Naive thymus-derived CD4-positive, alpha-beta T cell (primary cell): ENCODE data around the gene C2orf15. TPM values are rescaled to one million over a fixed set of nuclear protein-coding genes. Genes with fewer than 3 reads are reported as not detected.
"Not testable (repeated sequence)": the region's sequence is repeated elsewhere in the genome, so short reads cannot be mapped to it uniquely, and the experiment has no call there.

Source experiments
- ATAC-seq: fragments of 150-1000 bp; cut with Tn5 transposase; 2 replicates; pipeline ENCODE4 v1.10.0; 2021; ENCODE audit warnings: mild to moderate bottlenecking, moderate library complexity
- CTCF ChIA-PET: fragments of 350-600 bp; sonication (Branson Sonifier 250); formaldehyde crosslinking; loops from one replicate; lab custom pipeline; 2021; ENCODE audit warnings: antibody characterized with exemption; lab: Charles Lee
- POLR2A ChIA-PET: fragments of 350-600 bp; sonication (Branson Sonifier 250); formaldehyde crosslinking; loops from one replicate; lab custom pipeline; 2021; ENCODE audit warnings: antibody characterized with exemption, inconsistent platforms; lab: Charles Lee
- DNase-seq, 9 donors: peaks; one replicate each; pipeline versions ENCODE4 v3.0.0 to v3.0.0-alpha.2; 2020 to 2022; ENCODE audit warnings: mixed read lengths in 1 of 9
- H3K27ac ChIP-seq: one replicate; pipeline ENCODE4 v1.7.0; 2013; ENCODE audit warnings: mild to moderate bottlenecking, low read depth, low read length, moderate library complexity
- H3K27me3 ChIP-seq, 2 donors: one replicate each; pipeline ENCODE4 v1.7.0; 2013; ENCODE audit warnings: low read length in 2 of 2, mild to moderate bottlenecking in 2 of 2, moderate library complexity in 2 of 2; ENCODE audit not compliant: control insufficient read depth in 2 of 2, insufficient read depth in 2 of 2
- H3K36me3 ChIP-seq, 3 experiments: 1 replicate in 2 of 3; 2 replicates in 1 of 3; pipeline ENCODE4 v1.7.0; 2013; ENCODE audit warnings: low read length in 3 of 3, mild to moderate bottlenecking in 3 of 3, moderate library complexity in 1 of 3; ENCODE audit not compliant: insufficient read depth in 3 of 3, control insufficient read depth in 2 of 3
- H3K4me1 ChIP-seq, 2 donors: one replicate each; pipeline ENCODE4 v1.7.0; 2013; ENCODE audit warnings: low read length in 2 of 2, mild to moderate bottlenecking in 2 of 2, moderate library complexity in 1 of 2; ENCODE audit not compliant: control insufficient read depth in 2 of 2, insufficient read depth in 2 of 2
- H3K4me3 ChIP-seq: 2 replicates; pipeline ENCODE4 v1.7.0; 2013; ENCODE audit warnings: mild to moderate bottlenecking, low read length
- H3K9me3 ChIP-seq, 3 experiments: 1 replicate in 2 of 3; 2 replicates in 1 of 3; pipeline ENCODE4 v1.7.0; 2013; ENCODE audit warnings: low read length in 3 of 3; ENCODE audit not compliant: control insufficient read depth in 2 of 3
- H3K27ac Mint-ChIP-seq, 9 donors: one replicate each; pipeline ENCODE4 v1.8.0; 2020 to 2022; ENCODE audit warnings: mixed read lengths in 9 of 9, mild to moderate bottlenecking in 8 of 9, moderate library complexity in 5 of 9, inconsistent platforms in 2 of 9
- H3K27me3 Mint-ChIP-seq, 5 donors: one replicate each; pipeline ENCODE4 v1.8.0; 2021 to 2022; ENCODE audit warnings: mixed read lengths in 5 of 5, mild to moderate bottlenecking in 1 of 5
- H3K36me3 Mint-ChIP-seq, 5 donors: one replicate each; pipeline ENCODE4 v1.8.0; 2020 to 2022; ENCODE audit warnings: mixed read lengths in 5 of 5, mild to moderate bottlenecking in 3 of 5, inconsistent platforms in 1 of 5
- H3K4me1 Mint-ChIP-seq, 7 donors: one replicate each; pipeline ENCODE4 v1.8.0; 2020 to 2022; ENCODE audit warnings: mixed read lengths in 7 of 7, mild to moderate bottlenecking in 3 of 7, inconsistent platforms in 1 of 7
- H3K4me3 Mint-ChIP-seq, 10 donors: one replicate each; pipeline ENCODE4 v1.8.0; 2020 to 2022; ENCODE audit warnings: mild to moderate bottlenecking in 10 of 10, mixed read lengths in 10 of 10, moderate library complexity in 6 of 10, inconsistent platforms in 2 of 10
- H3K9me3 Mint-ChIP-seq, 11 donors: one replicate each; pipeline ENCODE4 v1.8.0; 2020 to 2022; ENCODE audit warnings: mixed read lengths in 11 of 11, mild to moderate bottlenecking in 4 of 11, inconsistent platforms in 1 of 11, moderate library complexity in 1 of 11
- intact Hi-C, 2 donors: fragments of 100-400 bp; cut with micrococcal nuclease; formaldehyde crosslinking; loops; one replicate each; pipeline ENCODE4 v1.15.1; 2023
- polyA plus RNA-seq, 2 donors: library from polyadenylated mRNA; unstranded; fragments of 300-500 nt; fragmentation: Illumina TruSeq; gene quantifications; one replicate each; pipeline ENCODE4 v1.2.3, GENCODE V29; 2021
- total RNA-seq, 6 experiments: library from RNA in 5 of 6; stranded (reverse) in 5 of 6; gene quantifications; 1 replicate in 5 of 6; 2 replicates in 1 of 6; pipeline ENCODE4 v1.2.3 and lab custom pipeline; 2021 to 2026

C2orf15 gene
- total and polyA plus RNA-seq, 7 experiments from 2014 or later: 0.48 to 7.8 (median 3.3) TPM

GRCh38 chr2:99190548-99190947, 49.0 kb downstream of the C2orf15 start:
- ATAC-seq (no peak), DNase-seq (no peak)
- no peak overlapping the region for H3K27ac ChIP-seq
- POLR2A ChIA-PET: no interaction called here
- Mint-ChIP-seq H3K36me3 (peaks cover 16 to 46% (median 30%) of the 10 kb centered on the region in 5 donors), H3K4me1 (peaks cover 4 to 26% (median 15%) of the 10 kb centered on the region in 7 donors), H3K4me3 (no peak overlapping the region), H3K27ac (no peak overlapping the region), H3K27me3 (no peaks in the 10 kb centered on the region), H3K9me3 (peaks cover 0 to 1% (median 0%) of the 10 kb centered on the region in 11 donors)
- no peaks in the 10 kb centered on the region for H3K4me1 ChIP-seq
- H3K27me3 ChIP-seq: no peaks in the 10 kb centered on the region
- intact Hi-C loops: no loop called here
- H3K4me3 ChIP-seq: no peak overlapping the region
- CTCF ChIA-PET: no interaction called here
- peaks cover 0 to 55% (median 5%) of the 10 kb centered on the region in 3 experiments for H3K36me3 ChIP-seq
- no peaks in the 10 kb centered on the region for H3K9me3 ChIP-seq

DNA sequence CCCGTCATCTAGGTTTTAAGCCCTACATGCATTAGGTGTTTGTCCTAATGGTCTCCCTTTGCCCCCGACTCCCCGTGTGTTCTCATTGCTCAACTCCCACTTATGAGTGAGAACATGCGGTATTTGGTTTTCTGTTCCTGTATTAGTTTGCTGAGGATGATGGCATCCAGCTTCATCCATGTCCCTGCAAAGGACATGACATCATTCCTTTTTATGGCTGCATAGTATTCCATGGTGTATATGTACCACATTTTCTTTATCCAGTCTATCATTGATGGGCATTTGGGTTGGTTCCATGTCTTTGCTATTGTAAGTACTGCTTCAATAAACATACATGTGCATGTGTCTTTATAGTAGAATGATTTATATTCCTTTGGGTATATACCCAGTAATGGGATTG, 50.9 kb downstream of the C2orf15 start:
- intact Hi-C loops: not testable (repeated sequence)
- peaks cover 0 to 61% (median 12%) of the 10 kb centered on the region in 3 experiments for H3K36me3 ChIP-seq

GRCh38 chr2:99198103-99198841, 56.8 kb downstream of the C2orf15 start:
- Histone ChIP-seq H3K4me3 (no peak overlapping the region), H3K36me3 (peaks cover 0 to 27% (median 7%) of the 10 kb centered on the region in 3 experiments), H3K27me3 (no peaks in the 10 kb centered on the region), H3K4me1 (no peaks in the 10 kb centered on the region), H3K9me3 (no peaks in the 10 kb centered on the region), H3K27ac (no peak overlapping the region)
- Mint-ChIP-seq H3K36me3 (peaks cover 0 to 16% (median 6%) of the 10 kb centered on the region in 5 donors), H3K27ac (peak overlapping the region in 6 of 9 donors; percentile 16 to 81 (median 34)), H3K4me1 (peaks cover 0 to 3% (median 0%) of the 10 kb centered on the region in 7 donors), H3K4me3 (no peak overlapping the region), H3K9me3 (no peaks in the 10 kb centered on the region), H3K27me3 (no peaks in the 10 kb centered on the region)
- intact Hi-C loops: no loop called here
- ATAC-seq (no peak), DNase-seq (no peak)
- ChIA-PET CTCF (interaction anchor here (0.7 kb wide), 1 partner anchor 26 kb away, joined by 8 read pairs; no protein-coding TSS in a partner anchor), POLR2A (no interaction called here)

More for the DNA sequence above, 50.9 kb downstream of the C2orf15 start:
- peak overlapping the region in 2 of 9 donors; percentile 2 to 12 for H3K27ac Mint-ChIP-seq
- H3K4me3 ChIP-seq, ATAC-seq, H3K27me3 ChIP-seq, H3K9me3 Mint-ChIP-seq, H3K9me3 ChIP-seq, H3K4me1 ChIP-seq, DNase-seq, POLR2A ChIA-PET, H3K27me3 Mint-ChIP-seq, H3K27ac ChIP-seq, H3K4me3 Mint-ChIP-seq, CTCF ChIA-PET: not testable (repeated sequence)
- H3K36me3 Mint-ChIP-seq: peaks cover 16 to 45% (median 30%) of the 10 kb centered on the region in 5 donors
- peaks cover 0 to 17% (median 11%) of the 10 kb centered on the region in 7 donors for H3K4me1 Mint-ChIP-seq

DNA sequence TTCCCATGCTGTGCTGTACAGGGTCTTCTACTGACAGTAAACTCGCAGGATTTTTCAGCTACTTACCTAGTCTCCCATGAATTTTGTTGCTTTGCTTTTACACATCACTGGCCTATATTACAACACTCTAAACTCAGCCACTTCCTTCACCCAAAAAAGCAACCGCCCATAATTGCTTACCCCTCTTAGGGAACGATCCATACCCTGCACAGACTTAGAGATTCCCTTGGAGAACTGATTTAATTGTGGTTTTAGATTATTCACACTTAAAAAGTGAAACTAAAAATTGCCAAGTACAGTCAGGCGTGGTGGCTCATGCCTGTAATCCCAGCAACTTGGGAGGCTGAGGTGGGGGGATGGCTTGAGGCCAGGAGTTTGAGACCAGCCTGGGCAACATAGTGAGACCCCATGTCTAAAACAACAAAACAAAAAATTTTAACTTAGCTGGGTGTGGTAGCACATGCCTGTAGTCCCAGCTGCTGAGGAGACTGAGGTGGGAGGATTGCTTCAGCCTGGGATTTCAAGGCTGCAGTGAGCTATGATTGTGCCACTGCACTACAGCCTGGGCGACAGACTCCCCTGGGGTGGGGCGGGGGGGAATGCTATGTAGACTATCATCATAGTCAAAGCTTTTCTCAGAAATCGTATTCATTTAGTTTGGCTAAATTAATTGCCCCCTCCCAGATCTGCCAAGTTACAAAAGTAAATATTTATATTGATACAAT, 58.7 kb downstream of the C2orf15 start:
- CTCF ChIA-PET: no interaction called here
- Mint-ChIP-seq H3K27ac (peak overlapping the region in 7 of 9 donors; percentile 6 to 63 (median 43)), H3K9me3 (peaks cover 0 to 2% (median 0%) of the 10 kb centered on the region in 11 donors)

More for the DNA sequence above, 58.7 kb downstream of the C2orf15 start:
- Histone ChIP-seq H3K9me3 (no peaks in the 10 kb centered on the region), H3K4me1 (no peaks in the 10 kb centered on the region), H3K4me3 (no peak overlapping the region), H3K27ac (no peak overlapping the region), H3K36me3 (peaks cover 0 to 23% (median 7%) of the 10 kb centered on the region in 3 experiments), H3K27me3 (no peaks in the 10 kb centered on the region)
- H3K27me3 Mint-ChIP-seq: no peaks in the 10 kb centered on the region
- peaks cover 0 to 13% (median 2%) of the 10 kb centered on the region in 5 donors for H3K36me3 Mint-ChIP-seq
- DNase-seq: no peak
- intact Hi-C loops: no loop called here
- no peak for ATAC-seq
- peaks cover 0 to 3% (median 0%) of the 10 kb centered on the region in 7 donors for H3K4me1 Mint-ChIP-seq
- POLR2A ChIA-PET: interaction anchor here (1.0 kb wide), 1 partner anchor 20 kb away, joined by 3 read pairs; no protein-coding TSS in a partner anchor
- H3K4me3 Mint-ChIP-seq: no peak overlapping the region

Other genes with a start within 250 kb of the C2orf15 start
- gene CRACDL, start 205.5 kb upstream of the C2orf15 start, total RNA-seq: 1 to 10 TPM in 2 of 5 experiments, under 1 TPM in 3; 0.46 to 1.9 (median 0.79) TPM
- gene CRACDL, start 205.5 kb upstream of the C2orf15 start, polyA plus RNA-seq: under 1 TPM; 0.45 to 0.51 TPM
- gene TSGA10, start 13.2 kb downstream of the C2orf15 start, total RNA-seq: 10 to 100 TPM in 3 of 5 experiments, 1 to 10 TPM in 2; 3.5 to 31.7 (median 12.6) TPM
- 10 to 100 TPM; 18.6 to 29.5 TPM for gene TSGA10, start 13.2 kb downstream of the C2orf15 start, polyA plus RNA-seq
- gene LIPT1, start 13.3 kb downstream of the C2orf15 start, total RNA-seq: 10 to 100 TPM in 4 of 5 experiments, 1 to 10 TPM in 1; 7.7 to 24.1 (median 15.9) TPM
- 10 to 100 TPM; 21.2 to 28.6 TPM for gene LIPT1, start 13.3 kb downstream of the C2orf15 start, polyA plus RNA-seq
- 10 to 100 TPM; 26.8 to 80.5 (median 73.8) TPM for gene MITD1, start 39.4 kb downstream of the C2orf15 start, total RNA-seq
- 10 to 100 TPM; 44.6 to 52.2 TPM for gene MITD1, start 39.4 kb downstream of the C2orf15 start, polyA plus RNA-seq
- gene MRPL30, start 39.5 kb downstream of the C2orf15 start, total RNA-seq: 10 to 100 TPM; 16.1 to 26.0 (median 21.9) TPM
- 10 to 100 TPM; 19.3 to 20.5 TPM for gene MRPL30, start 39.5 kb downstream of the C2orf15 start, polyA plus RNA-seq
- not detected for gene LYG2, start 114.0 kb downstream of the C2orf15 start, total RNA-seq
- not detected for gene LYG2, start 114.0 kb downstream of the C2orf15 start, polyA plus RNA-seq
- gene LYG1, start 159.5 kb downstream of the C2orf15 start, total RNA-seq: 1 to 10 TPM; 1.0 to 3.6 (median 3.0) TPM
- gene LYG1, start 159.5 kb downstream of the C2orf15 start, polyA plus RNA-seq: under 1 TPM in 1 of 2 donors, not detected in 1; 0.56 TPM
- gene TXNDC9, start 194.6 kb downstream of the C2orf15 start, total RNA-seq: 10 to 100 TPM in 4 of 5 experiments, 1 to 10 TPM in 1; 7.8 to 31.4 (median 24.4) TPM
- 10 to 100 TPM; 48.2 to 49.3 TPM for gene TXNDC9, start 194.6 kb downstream of the C2orf15 start, polyA plus RNA-seq
- 10 to 100 TPM; 28.0 to 49.0 (median 37.6) TPM for gene EIF5B, start 195.7 kb downstream of the C2orf15 start, total RNA-seq
- 10 to 100 TPM in 1 of 2 donors, 1 to 10 TPM in 1; 5.6 to 14.0 TPM for gene EIF5B, start 195.7 kb downstream of the C2orf15 start, polyA plus RNA-seq